GM23338 (cell line): Measurements from ENCODE around the gene OOEP.

Experiments used
- CTCF ChIP-seq, 2 experiments: fragments of 200-600 bp in 1 of 2; sonication (generic) in 1 of 2; conservative IDR thresholded peaks; 2 replicates each; pipeline versions ENCODE4 v1.5.1 to v1.6.1; 2016 to 2017; ENCODE audit warnings: antibody characterized with exemption in 2 of 2, low read depth in 2 of 2, mild to moderate bottlenecking in 2 of 2, moderate library complexity in 1 of 2
- EZH2 ChIP-seq: fragments of 200-600 bp; sonication (generic); IDR thresholded peaks from one replicate; pipeline ENCODE4 v1.8.0; 2017; ENCODE audit warnings: antibody characterized with exemption, mild to moderate bottlenecking, low read depth; ENCODE audit not compliant: unreplicated experiment
- JUNB ChIP-seq: IDR thresholded peaks from one replicate; pipeline ENCODE4 v1.6.1; 2016; ENCODE audit warnings: antibody characterized with exemption; ENCODE audit not compliant: unreplicated experiment

- no peak for TF ChIP-seq CTCF (conservative IDR thresholded peaks at IDR 0.05; ENCODE audit: low read depth in 2 of 2)
- no peak for TF ChIP-seq EZH2
- TF ChIP-seq JUNB = no peak
Observed at GRCh38 chr6:73382462-73383113, 12.9 kb upstream of the OOEP start.
